Mesenchymal stem cell (in vitro differentiated cells and primary cell): ENCODE results near the gene ETFB.

Experiments
- DNase-seq: peaks from one replicate; pipeline ENCODE4 v3.0.0-alpha.2; 2013
- H2AFZ ChIP-seq: one replicate; pipeline ENCODE4 v1.6.1; 2013; ENCODE audit warnings: low read depth, mild to moderate bottlenecking, control low read depth, inconsistent platforms, low read length, moderate library complexity
- H2AK5ac ChIP-seq: 2 replicates; pipeline ENCODE4 v1.6.1; 2013; ENCODE audit warnings: low read length, moderate library complexity, mild to moderate bottlenecking, inconsistent platforms; ENCODE audit not compliant: severe bottlenecking
- H2BK120ac ChIP-seq: one replicate; pipeline ENCODE4 v1.6.1; 2013; ENCODE audit warnings: low read depth, mild to moderate bottlenecking, inconsistent platforms, low read length, moderate library complexity
- H2BK12ac ChIP-seq, 2 experiments: one replicate each; pipeline ENCODE4 v1.6.1; 2013; ENCODE audit warnings: inconsistent platforms in 2 of 2, low read length in 2 of 2, mild to moderate bottlenecking in 2 of 2, moderate library complexity in 2 of 2, control low read depth in 1 of 2
- H2BK15ac ChIP-seq: one replicate; pipeline ENCODE4 v1.6.1; 2013; ENCODE audit warnings: mild to moderate bottlenecking, low read depth, inconsistent platforms; ENCODE audit not compliant: poor library complexity, severe bottlenecking
- H2BK5ac ChIP-seq: 2 replicates; pipeline ENCODE4 v1.6.1; 2013; ENCODE audit warnings: low read depth, mild to moderate bottlenecking, low read length, control low read depth, inconsistent platforms; ENCODE audit not compliant: poor library complexity, severe bottlenecking
- H3K14ac ChIP-seq, 2 experiments: one replicate each; pipeline ENCODE4 v1.6.1; 2013; ENCODE audit warnings: inconsistent platforms in 2 of 2, low read length in 2 of 2, control low read depth in 1 of 2, mild to moderate bottlenecking in 1 of 2, moderate library complexity in 1 of 2
- H3K18ac ChIP-seq, 2 experiments: one replicate each; pipeline ENCODE4 v1.6.1; 2013; ENCODE audit warnings: inconsistent platforms in 2 of 2, low read length in 2 of 2, control low read depth in 1 of 2, low read depth in 1 of 2, mild to moderate bottlenecking in 1 of 2
- H3K23ac ChIP-seq, 2 experiments: one replicate each; pipeline ENCODE4 v1.6.1; 2013; ENCODE audit warnings: inconsistent platforms in 2 of 2, low read length in 2 of 2, mild to moderate bottlenecking in 2 of 2, moderate library complexity in 2 of 2, control low read depth in 1 of 2
- H3K27ac ChIP-seq: 2 replicates; pipeline ENCODE4 v1.5.1; 2013; ENCODE audit warnings: mild to moderate bottlenecking, moderate library complexity, low read length, control low read depth, inconsistent platforms; ENCODE audit not compliant: poor library complexity, severe bottlenecking
- H3K27me3 ChIP-seq, 2 experiments: 2 replicates each; pipeline versions ENCODE4 v1.6.1 to v1.7.0; 2013; ENCODE audit warnings: low read length in 2 of 2, mild to moderate bottlenecking in 2 of 2, moderate library complexity in 2 of 2, control low read depth in 1 of 2, inconsistent platforms in 1 of 2; ENCODE audit not compliant: control insufficient read depth in 1 of 2, insufficient read depth in 1 of 2
- H3K36me3 ChIP-seq, 2 experiments: 2 replicates each; pipeline versions ENCODE4 v1.6.1 to v1.7.0; 2013; ENCODE audit warnings: low read length in 2 of 2, control low read depth in 1 of 2, inconsistent platforms in 1 of 2, low read depth in 1 of 2, mild to moderate bottlenecking in 1 of 2; ENCODE audit not compliant: insufficient read depth in 2 of 2, control insufficient read depth in 1 of 2
- H3K4ac ChIP-seq, 2 experiments: one replicate each; pipeline ENCODE4 v1.6.1; 2013; ENCODE audit warnings: inconsistent platforms in 2 of 2, low read length in 2 of 2, mild to moderate bottlenecking in 2 of 2, moderate library complexity in 2 of 2, control low read depth in 1 of 2, low read depth in 1 of 2
- H3K4me1 ChIP-seq: 2 replicates; pipeline ENCODE4 v1.6.1; 2013; ENCODE audit warnings: low read depth, low read length, control low read depth; ENCODE audit not compliant: control insufficient read depth, insufficient read depth
- H3K4me2 ChIP-seq: 2 replicates; pipeline ENCODE4 v1.6.1; 2013; ENCODE audit warnings: low read length, mild to moderate bottlenecking, inconsistent platforms; ENCODE audit not compliant: poor library complexity, severe bottlenecking
- H3K4me3 ChIP-seq, 2 experiments: 2 replicates each; pipeline versions ENCODE4 v1.5.1 to v1.7.0; 2013; ENCODE audit warnings: low read length in 2 of 2, mild to moderate bottlenecking in 2 of 2, control low read depth in 1 of 2, low read depth in 1 of 2; ENCODE audit not compliant: insufficient read depth in 1 of 2
- H3K79me1 ChIP-seq: replicated peaks from 2 replicates; pipeline ENCODE4 v1.6.1; 2013; ENCODE audit warnings: mild to moderate bottlenecking, control low read depth, low read length, inconsistent platforms; ENCODE audit not compliant: poor library complexity, severe bottlenecking
- H3K9ac ChIP-seq: 2 replicates; pipeline ENCODE4 v1.7.0; 2013; ENCODE audit warnings: mild to moderate bottlenecking, low read length, moderate library complexity
- H3K9me3 ChIP-seq: 2 replicates; pipeline ENCODE4 v1.7.0; 2013; ENCODE audit warnings: mild to moderate bottlenecking, low read length; ENCODE audit not compliant: control insufficient read depth
- H4K8ac ChIP-seq: one replicate; pipeline ENCODE4 v1.6.1; 2013; ENCODE audit warnings: inconsistent platforms, mild to moderate bottlenecking, low read length, moderate library complexity
- H4K91ac ChIP-seq: one replicate; pipeline ENCODE4 v1.6.1; 2013; ENCODE audit warnings: mild to moderate bottlenecking, low read length, inconsistent platforms
- WGBS: methylation state at CpG from one replicate; pipeline ENCODE4 v1.1.7; 2013; ENCODE audit warnings: mixed read lengths; 5-methylcytosine and 5-hydroxymethylcytosine counted together

ETFB gene

DNA sequence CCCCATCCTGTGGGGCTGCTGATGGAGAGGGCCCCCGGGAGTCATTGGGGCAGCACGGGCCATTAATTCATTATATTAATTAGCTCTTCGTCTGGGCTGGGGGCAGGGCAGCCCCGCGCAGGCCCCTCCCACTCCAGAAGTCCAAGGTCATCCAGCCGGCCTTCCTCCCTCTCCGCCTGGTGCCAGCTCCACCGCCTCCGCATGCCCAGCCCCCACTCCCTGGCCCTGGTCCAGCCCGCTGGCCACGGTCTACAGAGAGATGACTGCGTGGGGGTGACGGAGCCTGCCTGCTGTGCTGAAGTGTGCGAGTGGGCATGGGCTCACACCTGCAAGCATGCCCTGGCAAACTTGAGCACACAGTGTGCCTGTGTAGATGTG lies 45.9 kb downstream of the ETFB start:
- no peak overlapping the region for H2AFZ ChIP-seq
- H3K4ac ChIP-seq: no peak overlapping the region
- H2BK12ac ChIP-seq: no peak overlapping the region
- no peak overlapping the region for H3K18ac ChIP-seq
- peak overlapping the region; percentile 34 for H4K91ac ChIP-seq
- no peak overlapping the region for H2AK5ac ChIP-seq
- peaks cover 0 to 30% of the 10 kb centered on the region in 2 experiments for H3K27me3 ChIP-seq
- H3K9ac ChIP-seq: no peak overlapping the region
- H2BK15ac ChIP-seq: no peak overlapping the region
- no peak overlapping the region for H3K23ac ChIP-seq
- no peak overlapping the region for H3K27ac ChIP-seq
- no peak overlapping the region for H3K4me2 ChIP-seq
- H2BK5ac ChIP-seq: no peak overlapping the region
- no peaks in the 10 kb centered on the region for H3K36me3 ChIP-seq
- WGBS: 78% methylated on average over 14 of the region's 14 CpGs
- H3K9me3 ChIP-seq: no peaks in the 10 kb centered on the region
- no peaks in the 10 kb centered on the region for H3K79me1 ChIP-seq
- no peaks in the 10 kb centered on the region for H3K4me1 ChIP-seq
- H3K4me3 ChIP-seq: no peak overlapping the region
- H2BK120ac ChIP-seq: no peak overlapping the region
- no peak overlapping the region for H4K8ac ChIP-seq
- no peak for DNase-seq
- no peak overlapping the region for H3K14ac ChIP-seq

DNA sequence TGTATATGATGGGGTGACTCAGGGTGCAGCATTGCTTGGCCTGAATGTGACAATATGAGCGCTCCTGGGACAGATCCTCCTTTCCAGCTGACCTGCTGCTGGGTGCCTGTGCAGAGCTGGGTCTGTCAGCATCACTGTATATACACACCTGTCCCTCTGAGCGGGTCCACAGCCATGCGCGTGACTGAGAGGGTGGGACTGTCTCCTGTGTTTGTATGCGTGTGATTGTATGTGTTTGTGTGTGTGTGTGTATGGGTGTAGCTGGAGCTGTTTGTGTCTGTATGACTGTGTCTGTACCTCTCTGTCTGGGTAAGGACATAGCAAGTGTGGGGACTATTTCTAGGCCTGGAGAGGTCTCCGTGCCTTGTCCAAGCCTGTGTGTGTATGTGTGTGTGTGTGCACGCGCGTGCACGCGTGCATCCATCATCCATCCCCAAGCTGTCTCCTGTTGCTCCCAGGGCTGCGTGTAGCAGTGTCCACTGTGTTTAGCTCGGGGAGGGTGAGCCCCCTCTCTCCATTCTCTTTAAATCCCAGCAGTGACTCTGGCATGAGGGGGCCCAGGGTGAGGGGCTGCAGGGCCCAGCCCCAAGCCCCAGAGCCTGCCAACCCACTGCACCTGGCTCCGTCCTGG lies 46.4 kb downstream of the ETFB start:
- WGBS: 91% methylated on average over 13 of the region's 14 CpGs

DNA sequence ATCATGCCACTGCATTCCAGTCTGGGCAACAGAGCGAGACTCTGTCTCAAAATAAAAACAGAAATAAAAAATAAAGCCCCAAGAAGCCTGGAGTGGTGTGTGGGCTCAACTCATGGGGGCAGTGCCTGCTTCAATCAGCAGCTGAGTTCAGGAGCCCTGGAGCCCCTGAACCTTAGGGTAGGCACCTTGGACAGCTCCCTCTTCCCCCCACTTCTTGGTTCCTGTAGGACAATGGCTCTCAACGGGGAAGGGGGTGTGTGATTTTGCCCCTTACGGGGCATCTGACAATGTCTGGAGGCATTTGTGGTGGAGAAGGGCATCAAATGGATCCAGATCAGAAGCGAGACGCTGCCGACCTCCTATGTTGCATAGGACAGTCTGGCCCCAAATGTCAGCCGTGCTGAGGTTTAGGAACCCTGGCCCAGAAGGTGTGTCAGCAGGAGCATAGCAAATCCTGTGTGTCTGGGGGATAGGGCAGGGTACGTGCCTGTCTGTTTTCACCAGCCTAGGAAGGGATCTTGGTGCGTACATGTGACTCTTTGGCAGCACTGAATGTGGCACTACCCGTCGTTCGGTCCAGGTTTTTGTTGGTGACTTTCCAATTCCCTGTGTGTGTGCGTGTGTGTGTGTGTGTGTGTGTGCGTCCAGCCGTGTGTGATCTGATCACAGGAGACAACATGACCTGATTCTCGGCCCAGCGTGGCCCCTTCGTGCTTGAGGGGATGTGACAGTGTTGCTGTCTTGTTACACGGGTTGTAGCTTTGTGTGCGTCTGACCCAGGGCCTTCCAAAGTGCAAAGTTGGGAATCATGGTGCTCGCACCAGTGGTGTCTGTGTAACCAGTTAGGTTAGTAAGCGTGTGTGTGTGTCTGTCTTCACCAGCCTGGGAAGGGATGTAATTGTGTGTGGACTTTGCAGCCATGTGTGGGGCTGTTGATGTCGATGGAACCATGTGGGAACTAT lies 47.2 kb downstream of the ETFB start:
- no peak overlapping the region for H3K4ac ChIP-seq
- no peak for DNase-seq
- no peak overlapping the region for H2BK120ac ChIP-seq
- H2BK12ac ChIP-seq: no peak overlapping the region
- H3K4me1 ChIP-seq: no peaks in the 10 kb centered on the region
- H2BK15ac ChIP-seq: no peak overlapping the region
- H2AFZ ChIP-seq: no peak overlapping the region
- H3K23ac ChIP-seq: no peak overlapping the region
- H3K9me3 ChIP-seq: no peaks in the 10 kb centered on the region
- H3K4me2 ChIP-seq: no peak overlapping the region
- no peak overlapping the region for H3K4me3 ChIP-seq
- H4K8ac ChIP-seq: no peak overlapping the region
- no peak overlapping the region for H4K91ac ChIP-seq
- no peak overlapping the region for H3K14ac ChIP-seq
- H3K18ac ChIP-seq: no peak overlapping the region
- H3K36me3 ChIP-seq: no peaks in the 10 kb centered on the region
- H3K79me1 ChIP-seq: no peaks in the 10 kb centered on the region
- peaks cover 0 to 28% of the 10 kb centered on the region in 2 experiments for H3K27me3 ChIP-seq
- 70% methylated on average over 22 of the region's 23 CpGs for WGBS
- H3K9ac ChIP-seq: no peak overlapping the region
- no peak overlapping the region for H2AK5ac ChIP-seq
- H2BK5ac ChIP-seq: no peak overlapping the region
- H3K27ac ChIP-seq: no peak overlapping the region

More for the DNA sequence above, 46.4 kb downstream of the ETFB start:
- Histone ChIP-seq H4K8ac (no peak overlapping the region), H3K27ac (no peak overlapping the region), H3K4me1 (no peaks in the 10 kb centered on the region), H3K27me3 (peaks cover 0 to 32% of the 10 kb centered on the region in 2 experiments), H3K79me1 (no peaks in the 10 kb centered on the region), H2BK5ac (no peak overlapping the region), H2AK5ac (no peak overlapping the region), H2BK15ac (no peak overlapping the region), H3K4me2 (no peak overlapping the region), H2BK120ac (no peak overlapping the region), H3K36me3 (no peaks in the 10 kb centered on the region), H3K9me3 (no peaks in the 10 kb centered on the region), H3K4me3 (no peak overlapping the region), H2BK12ac (no peak overlapping the region), H3K4ac (no peak overlapping the region), H4K91ac (no peak overlapping the region), H3K18ac (no peak overlapping the region), H3K14ac (no peak overlapping the region), H3K9ac (no peak overlapping the region), H2AFZ (no peak overlapping the region), H3K23ac (no peak overlapping the region)
- no peak for DNase-seq

DNA sequence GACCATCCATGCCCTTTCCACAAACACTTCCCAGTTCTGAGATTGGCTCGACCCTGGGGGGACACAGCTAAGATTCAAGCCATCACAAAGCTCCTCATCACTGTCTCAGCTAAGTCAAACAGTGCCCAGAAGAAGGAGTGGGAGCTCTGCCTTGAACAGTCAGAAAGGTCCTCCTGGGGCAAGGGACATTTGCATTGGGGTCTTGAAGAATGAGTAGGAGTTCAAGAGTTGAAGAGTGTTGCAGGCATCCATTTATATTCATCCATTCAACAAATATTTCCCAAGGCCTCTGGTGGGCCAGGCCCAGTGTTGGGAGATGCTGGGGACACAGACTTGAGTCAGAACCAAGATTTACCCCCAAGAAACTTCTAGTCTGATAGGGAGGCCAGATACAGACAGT lies 48.2 kb downstream of the ETFB start:
- no peak overlapping the region for H2AFZ ChIP-seq
- no peak overlapping the region for H3K23ac ChIP-seq
- no peak overlapping the region for H2BK5ac ChIP-seq
- H2BK120ac ChIP-seq: no peak overlapping the region
- no peak overlapping the region for H3K18ac ChIP-seq
- H2BK12ac ChIP-seq: no peak overlapping the region
- peaks cover 2 to 23% of the 10 kb centered on the region in 2 experiments for H3K27me3 ChIP-seq
- no peak overlapping the region for H4K91ac ChIP-seq
- H2BK15ac ChIP-seq: no peak overlapping the region
- 0% methylated on average over 1 of the region's 1 CpG for WGBS
- no peaks in the 10 kb centered on the region for H3K9me3 ChIP-seq
- no peaks in the 10 kb centered on the region for H3K4me1 ChIP-seq
- no peak for DNase-seq
- no peaks in the 10 kb centered on the region for H3K36me3 ChIP-seq
- no peak overlapping the region for H3K14ac ChIP-seq
- H3K4ac ChIP-seq: no peak overlapping the region
- H3K27ac ChIP-seq: no peak overlapping the region
- no peak overlapping the region for H3K9ac ChIP-seq
- no peak overlapping the region for H3K4me2 ChIP-seq
- H3K4me3 ChIP-seq: no peak overlapping the region
- H4K8ac ChIP-seq: no peak overlapping the region
- H2AK5ac ChIP-seq: no peak overlapping the region
- H3K79me1 ChIP-seq: no peaks in the 10 kb centered on the region
